Body of pancreas (tissue), 4 donors: Measurements from ENCODE around the gene FMNL2.

Experiments used
- CTCF ChIP-seq, 7 experiments: fragments of 450-650 bp in 4 of 7; fragments of 200-600 bp in 3 of 7; sonication (generic) in 3 of 7; IDR thresholded peaks; one replicate each; pipeline ENCODE4 v1.5.1; 2016 to 2019; ENCODE audit warnings: antibody characterized with exemption in 7 of 7
- POLR2A ChIP-seq, 3 donors: fragments of 450-650 bp; IDR thresholded peaks; one replicate each; pipeline ENCODE4 v1.6.1; 2016; ENCODE audit warnings: antibody characterized with exemption in 3 of 3, mild to moderate bottlenecking in 2 of 3

- TF ChIP-seq CTCF (IDR thresholded peaks at IDR 0.05) (no peak), POLR2A (IDR thresholded peaks at IDR 0.05) (no peak)
These were observed 130.0 kb downstream of the FMNL2 start for GRCh38 chr2:152464851-152465470.
